Measurements from ENCODE around the gene BMP7. TPM values are rescaled to one million over a fixed set of nuclear protein-coding genes. Genes with fewer than 3 reads are reported as not detected.
"Not testable (repeated sequence)": the region's sequence is repeated elsewhere in the genome, so short reads cannot be mapped to it uniquely, and the experiment has no call there.

Gene BMP7
- polyA plus RNA-seq, 1 donor, result 4.6 TPM

GRCh38 chr20:57210054-57210910 is 56.2 kb downstream of the BMP7 start:
- no peak for DNase-seq

GRCh38 chr20:57209413-57209812 is 57.0 kb downstream of the BMP7 start:
- no peak for DNase-seq

- no peak for DNase-seq
Measured at GRCh38 chr20:57208198-57208597, 58.2 kb downstream of the BMP7 start.

- DNase-seq, result no peak
Measured at GRCh38 chr20:57207251-57207650, 59.2 kb downstream of the BMP7 start.

- DNase-seq, result peak; percentile 49
Measured at GRCh38 chr20:57205606-57206219, 60.7 kb downstream of the BMP7 start.

GRCh38 chr20:57203986-57204385 is 62.5 kb downstream of the BMP7 start:
- DNase-seq, result no peak

- DNase-seq, result no peak
Measured at GRCh38 chr20:57203204-57203603, 63.2 kb downstream of the BMP7 start.

- DNase-seq, result no peak
Measured at GRCh38 chr20:57202309-57202708, 64.1 kb downstream of the BMP7 start.

GRCh38 chr20:57200882-57201695 is 65.4 kb downstream of the BMP7 start:
- no peak for DNase-seq

- no peak for DNase-seq
Measured at GRCh38 chr20:57199656-57200405, 66.6 kb downstream of the BMP7 start.

- DNase-seq, result no peak
Measured at GRCh38 chr20:57198132-57199072, 68.0 kb downstream of the BMP7 start.

- DNase-seq, result no peak
Measured at GRCh38 chr20:57197352-57198131, 68.9 kb downstream of the BMP7 start.

- no peak for DNase-seq
Measured at GRCh38 chr20:57195469-57196100, 70.9 kb downstream of the BMP7 start.

GRCh38 chr20:57195023-57195422 is 71.4 kb downstream of the BMP7 start:
- DNase-seq, result no peak

- no peak for DNase-seq
Measured at GRCh38 chr20:57194154-57194553, 72.3 kb downstream of the BMP7 start.

- DNase-seq, result no peak
Measured at GRCh38 chr20:57193094-57193493, 73.3 kb downstream of the BMP7 start.

- no peak for DNase-seq
Measured at GRCh38 chr20:57192311-57192710, 74.1 kb downstream of the BMP7 start.

GRCh38 chr20:57191265-57191638 is 75.2 kb downstream of the BMP7 start:
- not testable (repeated sequence) for DNase-seq

GRCh38 chr20:57190536-57191264 is 75.7 kb downstream of the BMP7 start:
- DNase-seq, result no peak

Measured in hindlimb muscle (tissue), 1 donor.